A549 (cell line): ENCODE data around the gene SYTL1.

ENCODE experiments used
- CBX2 ChIP-seq: fragments of 200-600 bp; sonication (generic); IDR thresholded peaks from 2 replicates; pipeline ENCODE4 v1.6.1; 2016; ENCODE audit warnings: low read depth, mild to moderate bottlenecking, borderline replicate concordance
- CHD2 ChIP-seq: fragments of 150-350 bp; IDR thresholded peaks from 2 replicates; pipeline ENCODE4 v1.6.1; 2014; ENCODE audit warnings: low read length; ENCODE audit not compliant: partially characterized antibody
- EHF ChIP-seq: fragments of 250-450 bp; sonication (Bioruptor Pico); IDR thresholded peaks from 2 replicates; pipeline ENCODE4 v1.5.0; 2020; ENCODE audit warnings: mild to moderate bottlenecking
- TF ChIP-seq, protein P1 (sequence below): fragments of >200 bp; sonication (Bioruptor Twin); formaldehyde crosslinking; IDR thresholded peaks from 3 replicates; pipeline ENCODE4 v1.5.1; 2016
- TF ChIP-seq, protein P2 (sequence below): IDR thresholded peaks from 2 replicates; pipeline ENCODE4 v1.6.1; 2012

DNA sequence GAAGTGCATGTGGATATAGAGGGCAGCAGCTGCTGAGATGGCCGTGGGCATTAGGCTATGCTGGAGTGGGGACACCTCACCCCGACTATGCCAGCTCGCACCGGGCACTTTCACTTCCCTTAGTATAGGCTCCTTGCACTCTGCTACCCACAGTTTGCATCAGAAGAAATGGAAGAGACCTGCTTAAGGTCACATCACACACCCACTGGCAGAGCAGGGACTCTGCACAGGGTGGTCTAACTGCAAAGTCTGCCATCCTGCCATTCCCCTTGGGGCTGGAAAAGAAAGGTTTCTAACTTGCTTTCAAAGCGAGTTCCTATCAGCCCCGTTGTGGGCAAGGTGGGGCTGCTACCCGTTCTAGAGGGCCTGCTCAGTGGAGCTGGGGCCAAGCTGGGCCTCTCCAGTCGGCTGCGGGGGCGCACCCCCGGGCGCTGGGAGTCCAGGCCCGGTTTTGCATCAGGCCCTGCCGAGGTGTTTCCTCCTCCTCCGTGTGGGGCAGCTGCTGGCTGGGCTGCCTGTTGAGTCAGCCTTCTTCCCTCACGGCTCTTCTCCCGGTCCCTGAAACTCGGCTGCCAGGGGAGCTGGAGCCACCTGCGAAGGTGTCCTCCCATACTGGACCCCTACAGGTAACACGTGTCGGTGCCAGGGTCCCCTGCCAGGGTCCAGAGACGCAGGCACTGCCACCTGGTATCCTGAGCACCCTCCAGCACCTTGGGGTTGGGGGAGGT, at the start of gene SYTL1:
- TF ChIP-seq, protein P1, sequence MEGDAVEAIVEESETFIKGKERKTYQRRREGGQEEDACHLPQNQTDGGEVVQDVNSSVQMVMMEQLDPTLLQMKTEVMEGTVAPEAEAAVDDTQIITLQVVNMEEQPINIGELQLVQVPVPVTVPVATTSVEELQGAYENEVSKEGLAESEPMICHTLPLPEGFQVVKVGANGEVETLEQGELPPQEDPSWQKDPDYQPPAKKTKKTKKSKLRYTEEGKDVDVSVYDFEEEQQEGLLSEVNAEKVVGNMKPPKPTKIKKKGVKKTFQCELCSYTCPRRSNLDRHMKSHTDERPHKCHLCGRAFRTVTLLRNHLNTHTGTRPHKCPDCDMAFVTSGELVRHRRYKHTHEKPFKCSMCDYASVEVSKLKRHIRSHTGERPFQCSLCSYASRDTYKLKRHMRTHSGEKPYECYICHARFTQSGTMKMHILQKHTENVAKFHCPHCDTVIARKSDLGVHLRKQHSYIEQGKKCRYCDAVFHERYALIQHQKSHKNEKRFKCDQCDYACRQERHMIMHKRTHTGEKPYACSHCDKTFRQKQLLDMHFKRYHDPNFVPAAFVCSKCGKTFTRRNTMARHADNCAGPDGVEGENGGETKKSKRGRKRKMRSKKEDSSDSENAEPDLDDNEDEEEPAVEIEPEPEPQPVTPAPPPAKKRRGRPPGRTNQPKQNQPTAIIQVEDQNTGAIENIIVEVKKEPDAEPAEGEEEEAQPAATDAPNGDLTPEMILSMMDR, result no peak
- TF ChIP-seq, protein P2, sequence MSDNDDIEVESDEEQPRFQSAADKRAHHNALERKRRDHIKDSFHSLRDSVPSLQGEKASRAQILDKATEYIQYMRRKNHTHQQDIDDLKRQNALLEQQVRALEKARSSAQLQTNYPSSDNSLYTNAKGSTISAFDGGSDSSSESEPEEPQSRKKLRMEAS, result no peak
- TF ChIP-seq CBX2 (no peak), EHF (CRISPR knock-in tag) (no peak), CHD2 (no peak)
